ENCODE data around the gene FXYD3.
A peak's percentile ranks its signal among the peaks of the same experiment; 100 is the strongest.

FXYD3 gene

DNA sequence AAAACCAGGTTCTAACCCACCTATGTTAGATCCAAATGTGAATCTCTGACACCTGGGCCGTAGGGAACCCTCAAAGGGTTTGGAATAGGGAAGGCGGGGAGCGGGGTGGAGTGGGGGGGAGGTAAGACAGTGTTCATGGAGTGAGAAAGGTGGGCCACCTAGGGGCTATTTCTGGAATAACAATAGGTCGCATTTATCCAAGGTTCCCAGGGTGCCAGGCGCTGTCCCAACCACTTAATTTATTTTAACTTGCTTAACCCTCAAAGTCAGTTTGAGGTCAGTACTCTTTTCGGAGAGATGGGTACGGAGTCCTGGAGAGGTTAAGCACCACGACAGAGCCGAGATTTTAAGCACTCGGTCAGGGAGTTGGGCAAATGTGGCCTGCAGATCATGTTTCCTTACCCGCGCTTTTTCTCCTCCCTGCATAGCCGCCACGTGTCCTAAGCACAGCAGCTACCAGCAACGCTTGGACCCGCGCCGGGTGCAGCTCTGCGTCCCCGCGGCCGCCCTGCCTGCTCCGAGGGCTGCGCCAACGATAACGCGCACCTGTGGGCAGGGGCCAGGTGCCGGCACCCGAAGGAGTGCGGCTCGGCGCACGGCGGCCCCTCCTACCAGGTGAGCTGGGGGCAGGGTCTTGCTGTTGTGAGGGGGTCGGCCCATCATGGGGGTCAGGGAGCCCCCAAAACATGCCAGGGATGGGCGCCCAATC lies 25.0 kb upstream of the FXYD3 start:
- no peaks in the 10 kb centered on the region for H3K36me3 ChIP-seq (ENCODE audit: control insufficient read depth in 4 of 4, insufficient read depth in 4 of 4, low read length in 3 of 4)
- ChIA-PET CTCF (interaction anchor here (0.6 to 2.7 kb wide), 16 partner anchors 9 to 73 kb away, joined by 3 to 14 read pairs (median 6); partner anchors contain the start of gene LGI4), POLR2A (no interaction called here)
- 3% methylated on average over 15 of the region's 36 CpGs for WGBS (ENCODE audit: insufficient coverage)
- peak; percentile 62 to 73 (median 68) for DNase-seq
- H3K27ac ChIP-seq (ENCODE audit: insufficient read depth in 1 of 2, low read depth in 1 of 2, low read length in 2 of 2, poor library complexity in 1 of 2, severe bottlenecking in 2 of 2), result no peak overlapping the region
- peaks cover 0 to 11% (median 8%) of the 10 kb centered on the region in 4 experiments for H3K4me1 ChIP-seq (ENCODE audit: control extremely low read depth in 1 of 4, control insufficient read depth in 4 of 4, insufficient read depth in 4 of 4, low read length in 3 of 4)
- H3K27me3 ChIP-seq (replicated peaks in 2 of 5; ENCODE audit: control insufficient read depth in 4 of 5, insufficient read depth in 5 of 5, low read length in 4 of 5), result peaks cover 0 to 2% (median 0%) of the 10 kb centered on the region in 5 experiments
- no peaks in the 10 kb centered on the region for H3K9me3 ChIP-seq (ENCODE audit: control extremely low read depth in 1 of 5, control insufficient read depth in 4 of 5, insufficient read depth in 2 of 5, low read depth in 1 of 5, low read length in 4 of 5)
- peak overlapping the region in 1 of 7 experiments; percentile 17 for H3K4me3 ChIP-seq (ENCODE audit: control insufficient read depth in 1 of 7, extremely low read depth in 1 of 7, insufficient read depth in 4 of 7, low read depth in 2 of 7, low read length in 6 of 7)

- WGBS (ENCODE audit: insufficient coverage), result 100% methylated on average over 5 of the region's 5 CpGs
Observed at GRCh38 chr19:35093430-35093829, 22.2 kb upstream of the FXYD3 start.

DNA sequence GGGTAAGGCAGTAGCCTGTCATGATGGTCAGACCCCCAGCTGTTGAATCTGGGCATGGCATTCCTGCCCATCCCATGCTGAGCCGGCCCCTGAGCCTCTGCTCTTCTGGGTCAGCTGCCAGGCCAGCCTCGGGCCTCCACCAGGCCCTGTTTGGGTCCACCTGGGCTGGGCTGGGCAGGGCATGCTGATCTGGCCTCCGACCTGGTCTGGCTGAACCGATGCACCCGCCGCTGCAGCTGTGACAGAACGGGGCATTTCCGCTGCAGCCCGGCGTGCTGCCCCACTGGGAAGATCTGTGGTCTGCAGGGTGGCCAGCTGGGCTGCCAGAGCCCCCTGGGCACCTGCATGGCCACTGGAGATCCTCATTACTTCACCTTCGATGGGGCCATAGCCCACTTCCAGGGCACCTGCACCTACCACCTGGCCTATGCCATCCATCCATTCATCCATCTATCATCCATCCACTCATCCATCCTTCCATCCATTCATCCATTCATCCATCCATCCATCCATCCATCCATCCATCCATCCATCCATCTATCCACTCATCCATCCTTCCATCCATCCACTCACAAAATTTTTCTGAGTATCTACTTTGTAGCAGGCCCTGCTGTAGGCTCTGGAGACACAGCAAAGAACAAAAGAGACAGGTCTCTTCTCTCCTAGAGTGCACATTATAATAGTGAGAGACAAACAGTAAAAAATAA lies 21.5 kb upstream of the FXYD3 start:
- DNase-seq, result no peak
- CTCF ChIA-PET, result interaction anchor here (1.0 to 1.6 kb wide), 3 partner anchors 20 to 49 kb away, joined by 3 to 7 read pairs (median 4); no protein-coding TSS in a partner anchor
- Histone ChIP-seq H3K27me3 (replicated peaks in 2 of 5; ENCODE audit: control insufficient read depth in 4 of 5, insufficient read depth in 5 of 5, low read length in 4 of 5) (peaks cover 0 to 2% (median 0%) of the 10 kb centered on the region in 5 experiments), H3K4me1 (ENCODE audit: control extremely low read depth in 1 of 4, control insufficient read depth in 4 of 4, insufficient read depth in 4 of 4, low read length in 3 of 4) (peaks cover 0 to 9% (median 5%) of the 10 kb centered on the region in 4 experiments), H3K9me3 (ENCODE audit: control extremely low read depth in 1 of 5, control insufficient read depth in 4 of 5, insufficient read depth in 2 of 5, low read depth in 1 of 5, low read length in 4 of 5) (no peaks in the 10 kb centered on the region), H3K27ac (ENCODE audit: insufficient read depth in 1 of 2, low read depth in 1 of 2, low read length in 2 of 2, poor library complexity in 1 of 2, severe bottlenecking in 2 of 2) (no peak overlapping the region), H3K4me3 (ENCODE audit: control insufficient read depth in 1 of 7, extremely low read depth in 1 of 7, insufficient read depth in 4 of 7, low read depth in 2 of 7, low read length in 6 of 7) (no peak overlapping the region), H3K36me3 (ENCODE audit: control insufficient read depth in 4 of 4, insufficient read depth in 4 of 4, low read length in 3 of 4) (no peaks in the 10 kb centered on the region)
- POLR2A ChIA-PET, result interaction anchor here (0.7 kb wide), 1 partner anchor 8 kb away, joined by 4 read pairs; no protein-coding TSS in a partner anchor
- 97% methylated on average over 10 of the region's 11 CpGs for WGBS (ENCODE audit: insufficient coverage)

More at GRCh38 chr19:35093430-35093829, 22.2 kb upstream of the FXYD3 start:
- POLR2A ChIA-PET, result interaction anchor here (0.7 kb wide), 1 partner anchor 9 kb away, joined by 4 read pairs; no protein-coding TSS in a partner anchor
- CTCF ChIA-PET, result interaction anchor here (1.0 to 1.6 kb wide), 5 partner anchors 19 to 126 kb away, joined by 3 to 7 read pairs (median 4); no protein-coding TSS in a partner anchor
- Histone ChIP-seq H3K36me3 (ENCODE audit: control insufficient read depth in 4 of 4, insufficient read depth in 4 of 4, low read length in 3 of 4) (no peaks in the 10 kb centered on the region), H3K4me3 (ENCODE audit: control insufficient read depth in 1 of 7, extremely low read depth in 1 of 7, insufficient read depth in 4 of 7, low read depth in 2 of 7, low read length in 6 of 7) (no peak overlapping the region), H3K4me1 (ENCODE audit: control extremely low read depth in 1 of 4, control insufficient read depth in 4 of 4, insufficient read depth in 4 of 4, low read length in 3 of 4) (peaks cover 0 to 10% (median 7%) of the 10 kb centered on the region in 4 experiments), H3K9me3 (ENCODE audit: control extremely low read depth in 1 of 5, control insufficient read depth in 4 of 5, insufficient read depth in 2 of 5, low read depth in 1 of 5, low read length in 4 of 5) (no peaks in the 10 kb centered on the region), H3K27me3 (replicated peaks in 2 of 5; ENCODE audit: control insufficient read depth in 4 of 5, insufficient read depth in 5 of 5, low read length in 4 of 5) (peaks cover 0 to 2% (median 0%) of the 10 kb centered on the region in 5 experiments), H3K27ac (ENCODE audit: insufficient read depth in 1 of 2, low read depth in 1 of 2, low read length in 2 of 2, poor library complexity in 1 of 2, severe bottlenecking in 2 of 2) (no peak overlapping the region)
- DNase-seq, result no peak

DNA sequence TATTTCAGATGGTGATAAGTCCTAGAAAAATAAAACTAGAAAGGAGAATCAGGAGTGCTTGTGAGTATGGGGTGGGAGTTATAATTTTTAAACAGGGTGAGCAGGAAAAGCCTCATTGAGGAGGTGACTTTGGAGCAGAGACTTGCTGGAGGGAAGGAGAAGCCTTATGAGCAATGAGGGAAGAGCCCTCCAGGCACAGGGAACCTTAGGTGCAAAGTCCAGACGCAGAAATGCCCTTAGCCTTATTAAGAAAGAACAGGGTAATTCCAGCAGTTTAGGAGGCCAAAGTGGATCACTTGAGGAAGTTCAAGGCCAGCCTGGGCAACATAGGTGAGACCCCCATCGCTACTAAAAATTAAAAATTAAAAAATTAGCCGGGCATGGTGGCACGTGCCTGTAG lies 21.0 kb upstream of the FXYD3 start:
- ChIA-PET POLR2A (no interaction called here), CTCF (no interaction called here)
- H3K27ac ChIP-seq (ENCODE audit: insufficient read depth in 1 of 2, low read depth in 1 of 2, low read length in 2 of 2, poor library complexity in 1 of 2, severe bottlenecking in 2 of 2), result no peak overlapping the region
- no peak for DNase-seq
- 100% methylated on average over 4 of the region's 4 CpGs for WGBS (ENCODE audit: insufficient coverage)
- no peaks in the 10 kb centered on the region for H3K9me3 ChIP-seq (ENCODE audit: control extremely low read depth in 1 of 5, control insufficient read depth in 4 of 5, insufficient read depth in 2 of 5, low read depth in 1 of 5, low read length in 4 of 5)
- H3K27me3 ChIP-seq (replicated peaks in 2 of 5; ENCODE audit: control insufficient read depth in 4 of 5, insufficient read depth in 5 of 5, low read length in 4 of 5), result peaks cover 0 to 2% (median 0%) of the 10 kb centered on the region in 5 experiments
- H3K4me3 ChIP-seq (ENCODE audit: control insufficient read depth in 1 of 7, extremely low read depth in 1 of 7, insufficient read depth in 4 of 7, low read depth in 2 of 7, low read length in 6 of 7), result no peak overlapping the region
- peaks cover 0 to 9% (median 5%) of the 10 kb centered on the region in 4 experiments for H3K4me1 ChIP-seq (ENCODE audit: control extremely low read depth in 1 of 4, control insufficient read depth in 4 of 4, insufficient read depth in 4 of 4, low read length in 3 of 4)
- no peaks in the 10 kb centered on the region for H3K36me3 ChIP-seq (ENCODE audit: control insufficient read depth in 4 of 4, insufficient read depth in 4 of 4, low read length in 3 of 4)

DNA sequence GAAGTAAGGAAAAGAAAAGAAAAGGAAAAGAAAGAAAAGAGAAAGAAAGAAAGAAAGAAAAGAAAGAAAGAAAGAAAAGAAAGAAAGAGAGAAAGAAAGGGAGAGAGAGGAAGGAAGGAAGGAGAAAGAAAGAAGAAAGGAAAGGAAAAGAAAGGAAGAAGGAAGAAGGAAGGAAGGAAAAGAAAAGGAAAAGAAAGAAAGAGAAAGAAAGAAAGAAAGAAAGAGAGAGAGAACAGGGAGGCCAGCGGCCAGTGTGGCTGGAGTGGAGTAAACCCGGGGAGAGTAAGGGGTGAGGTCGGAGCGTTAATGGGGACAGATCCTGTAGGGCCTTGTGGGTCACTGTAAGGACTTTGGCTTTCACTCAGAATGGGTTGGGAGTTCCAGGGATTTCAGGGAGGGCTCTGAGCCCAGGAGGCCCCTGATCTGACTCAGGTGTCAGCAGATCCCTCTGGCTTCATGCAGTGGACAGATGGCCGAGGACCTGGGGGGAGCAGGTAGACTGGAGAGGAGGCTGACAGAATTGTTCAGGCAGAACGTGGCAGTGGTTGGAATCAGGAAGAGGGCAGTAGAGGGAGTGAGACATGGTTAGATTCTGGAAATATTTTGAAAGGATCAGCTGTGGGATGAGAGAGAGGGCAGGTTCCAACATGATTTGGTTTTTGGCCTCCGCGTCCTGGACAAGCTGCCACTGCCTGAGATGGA lies 19.8 kb upstream of the FXYD3 start:
- Histone ChIP-seq H3K36me3 (ENCODE audit: control insufficient read depth in 4 of 4, insufficient read depth in 4 of 4, low read length in 3 of 4) (no peaks in the 10 kb centered on the region), H3K9me3 (ENCODE audit: control extremely low read depth in 1 of 5, control insufficient read depth in 4 of 5, insufficient read depth in 2 of 5, low read depth in 1 of 5, low read length in 4 of 5) (no peaks in the 10 kb centered on the region), H3K4me1 (ENCODE audit: control extremely low read depth in 1 of 4, control insufficient read depth in 4 of 4, insufficient read depth in 4 of 4, low read length in 3 of 4) (peaks cover 0 to 2% (median 2%) of the 10 kb centered on the region in 4 experiments), H3K4me3 (ENCODE audit: control insufficient read depth in 1 of 7, extremely low read depth in 1 of 7, insufficient read depth in 4 of 7, low read depth in 2 of 7, low read length in 6 of 7) (no peak overlapping the region), H3K27ac (ENCODE audit: insufficient read depth in 1 of 2, low read depth in 1 of 2, low read length in 2 of 2, poor library complexity in 1 of 2, severe bottlenecking in 2 of 2) (no peak overlapping the region), H3K27me3 (replicated peaks in 2 of 5; ENCODE audit: control insufficient read depth in 4 of 5, insufficient read depth in 5 of 5, low read length in 4 of 5) (peaks cover 0 to 1% (median 0%) of the 10 kb centered on the region in 5 experiments)
- 92% methylated on average over 6 of the region's 8 CpGs for WGBS (ENCODE audit: insufficient coverage)
- no peak for DNase-seq
- POLR2A ChIA-PET, result no interaction called here
- CTCF ChIA-PET, result interaction anchor here (0.7 to 1.5 kb wide), 2 partner anchors 17 to 28 kb away, joined by 3 to 9 read pairs; no protein-coding TSS in a partner anchor

GRCh38 chr19:35098413-35099049 lies 17.1 kb upstream of the FXYD3 start:
- Histone ChIP-seq H3K27ac (ENCODE audit: insufficient read depth in 1 of 2, low read depth in 1 of 2, low read length in 2 of 2, poor library complexity in 1 of 2, severe bottlenecking in 2 of 2) (no peak overlapping the region), H3K36me3 (ENCODE audit: control insufficient read depth in 4 of 4, insufficient read depth in 4 of 4, low read length in 3 of 4) (no peaks in the 10 kb centered on the region), H3K9me3 (ENCODE audit: control extremely low read depth in 1 of 5, control insufficient read depth in 4 of 5, insufficient read depth in 2 of 5, low read depth in 1 of 5, low read length in 4 of 5) (no peaks in the 10 kb centered on the region), H3K27me3 (replicated peaks in 2 of 5; ENCODE audit: control insufficient read depth in 4 of 5, insufficient read depth in 5 of 5, low read length in 4 of 5) (no peaks in the 10 kb centered on the region), H3K4me1 (ENCODE audit: control extremely low read depth in 1 of 4, control insufficient read depth in 4 of 4, insufficient read depth in 4 of 4, low read length in 3 of 4) (no peaks in the 10 kb centered on the region), H3K4me3 (ENCODE audit: control insufficient read depth in 1 of 7, extremely low read depth in 1 of 7, insufficient read depth in 4 of 7, low read depth in 2 of 7, low read length in 6 of 7) (no peak overlapping the region)
- WGBS (ENCODE audit: insufficient coverage), result 91% methylated on average over 25 of the region's 29 CpGs
- no peak for DNase-seq
- CTCF ChIA-PET, result interaction anchor here (0.7 to 3.2 kb wide), 6 partner anchors 8 to 364 kb away, joined by 3 to 14 read pairs (median 3); no protein-coding TSS in a partner anchor
- POLR2A ChIA-PET, result no interaction called here
